Activated CD4-positive, alpha-beta T cell treated with anti-CD3 and anti-CD28 coated beads, Interleukin-2, amount 50 U/mL, for 1 hour (primary cell): ENCODE data around the gene NEU2.

Experiments
- DNase-seq: peaks from one replicate; pipeline ENCODE4 v3.0.0-alpha.2; 2020

NEU2 gene

GRCh38 chr2:233032551-233033320, at the start of gene NEU2:
NEU2 (plus strand) TSS chr2:233032672; CDS start chr2:233032672, 0 bp downstream.
- no peak for DNase-seq

GRCh38 chr2:232982926-232983668, 49.4 kb upstream of the NEU2 start:
- no peak for DNase-seq

GRCh38 chr2:232983669-232984140, 48.8 kb upstream of the NEU2 start:
- DNase-seq: no peak

GRCh38 chr2:232984451-232985207, 47.8 kb upstream of the NEU2 start:
- no peak for DNase-seq

- DNase-seq: no peak
Measured at GRCh38 chr2:232986155-232986554, 46.3 kb upstream of the NEU2 start.

- DNase-seq: no peak
Measured at GRCh38 chr2:232993231-232993821, 39.1 kb upstream of the NEU2 start.

- no peak for DNase-seq
Measured at GRCh38 chr2:232994446-232994845, 38.0 kb upstream of the NEU2 start.

- no peak for DNase-seq
Measured at GRCh38 chr2:232997749-232998665, 34.5 kb upstream of the NEU2 start.

- no peak for DNase-seq
Measured at GRCh38 chr2:232998666-232998985, 33.8 kb upstream of the NEU2 start.

GRCh38 chr2:232999354-232999753, 33.1 kb upstream of the NEU2 start:
- DNase-seq: no peak

- DNase-seq: no peak
Measured at GRCh38 chr2:233000886-233001750, 31.4 kb upstream of the NEU2 start.

GRCh38 chr2:233002829-233003657, 29.4 kb upstream of the NEU2 start:
- no peak for DNase-seq

- no peak for DNase-seq
Measured at GRCh38 chr2:233003658-233004555, 28.6 kb upstream of the NEU2 start.

- DNase-seq: no peak
Measured at GRCh38 chr2:233005096-233005495, 27.4 kb upstream of the NEU2 start.

- DNase-seq: no peak
Measured at GRCh38 chr2:233006648-233007047, 25.8 kb upstream of the NEU2 start.

- no peak for DNase-seq
Measured at GRCh38 chr2:233007270-233007669, 25.2 kb upstream of the NEU2 start.

GRCh38 chr2:233007739-233008138, 24.7 kb upstream of the NEU2 start:
- DNase-seq: no peak

- DNase-seq: no peak
Measured at GRCh38 chr2:233009661-233010060, 22.8 kb upstream of the NEU2 start.
